NCI-H226 (cell line): Measurements from ENCODE around the gene ARL6IP4.
"Not testable (repeated sequence)": the region's sequence is repeated elsewhere in the genome, so short reads cannot be mapped to it uniquely, and the experiment has no call there.

Experiments
- DNase-seq: peaks from one replicate; pipeline ENCODE4 v3.0.0-alpha.2; 2015

Gene ARL6IP4

GRCh38 chr12:122980183-122981035 lies at the start of gene ARL6IP4:
Gene ARL6IP4 (plus strand): TSS chr12:122980681. CDS start chr12:122981140, 459 bp downstream.
- peak; percentile 56 for DNase-seq

GRCh38 chr12:122932207-122932606 lies 48.3 kb upstream of the ARL6IP4 start:
- DNase-seq, result no peak

GRCh38 chr12:122934722-122935121 lies 45.8 kb upstream of the ARL6IP4 start:
- no peak for DNase-seq

GRCh38 chr12:122935318-122935717 lies 45.2 kb upstream of the ARL6IP4 start:
- no peak for DNase-seq

- peak; percentile 44 for DNase-seq
Observed at GRCh38 chr12:122937622-122938091, 42.8 kb upstream of the ARL6IP4 start.

GRCh38 chr12:122939125-122939524 lies 41.4 kb upstream of the ARL6IP4 start:
- DNase-seq, result no peak

GRCh38 chr12:122941351-122941750 lies 39.1 kb upstream of the ARL6IP4 start:
- not testable (repeated sequence) for DNase-seq

- DNase-seq, result no peak
Observed at GRCh38 chr12:122942637-122943036, 37.8 kb upstream of the ARL6IP4 start.

- no peak for DNase-seq
Observed at GRCh38 chr12:122943196-122943595, 37.3 kb upstream of the ARL6IP4 start.

- DNase-seq, result no peak
Observed at GRCh38 chr12:122944605-122945592, 35.6 kb upstream of the ARL6IP4 start.

- peak; percentile 97 for DNase-seq
Observed at GRCh38 chr12:122946690-122947341, 33.7 kb upstream of the ARL6IP4 start.

- no peak for DNase-seq
Observed at GRCh38 chr12:122947352-122947792, 33.1 kb upstream of the ARL6IP4 start.

GRCh38 chr12:122948605-122949004 lies 31.9 kb upstream of the ARL6IP4 start:
- no peak for DNase-seq

- DNase-seq, result no peak
Observed at GRCh38 chr12:122949405-122949804, 31.1 kb upstream of the ARL6IP4 start.

GRCh38 chr12:122949816-122950675 lies 30.4 kb upstream of the ARL6IP4 start:
- no peak for DNase-seq

GRCh38 chr12:122951406-122951805 lies 29.1 kb upstream of the ARL6IP4 start:
- peak; percentile 58 for DNase-seq

GRCh38 chr12:122951979-122952892 lies 28.2 kb upstream of the ARL6IP4 start:
- peak; percentile 54 for DNase-seq

- no peak for DNase-seq
Observed at GRCh38 chr12:122955156-122955555, 25.3 kb upstream of the ARL6IP4 start.

- DNase-seq, result no peak
Observed at GRCh38 chr12:122956035-122956434, 24.4 kb upstream of the ARL6IP4 start.

GRCh38 chr12:122958198-122958888 lies 22.1 kb upstream of the ARL6IP4 start:
- no peak for DNase-seq
